HepG2 (cell line): ENCODE results near the gene CREBRF. TPM values are rescaled to one million over a fixed set of nuclear protein-coding genes. Genes with fewer than 3 reads are reported as not detected.

Experiments
- ATRX ChIP-seq: sonication (generic); formaldehyde crosslinking; IDR thresholded peaks from 2 replicates; pipeline ENCODE4 v1.4.0; 2020; ENCODE audit warnings: missing genetic modification reagents, borderline replicate concordance
- MZF1 ChIP-seq: sonication (generic); formaldehyde crosslinking; IDR thresholded peaks from 2 replicates; pipeline ENCODE4 v1.8.1; 2023; ENCODE audit warnings: mild to moderate bottlenecking, missing genetic modification reagents, borderline replicate concordance
- NCOA5 ChIP-seq: sonication (generic); formaldehyde crosslinking; IDR thresholded peaks from 2 replicates; pipeline ENCODE4 v1.4.0; 2020; ENCODE audit warnings: missing genetic modification reagents
- STAG1 ChIP-seq: sonication (generic); formaldehyde crosslinking; IDR thresholded peaks from 2 replicates; pipeline ENCODE4 v1.4.0; 2020; ENCODE audit warnings: missing genetic modification reagents
- YEATS4 ChIP-seq: sonication (generic); formaldehyde crosslinking; IDR thresholded peaks from 2 replicates; pipeline ENCODE4 v1.4.0; 2020; ENCODE audit warnings: missing genetic modification reagents, borderline replicate concordance
- ZFP1 ChIP-seq: IDR thresholded peaks from 2 replicates; pipeline ENCODE4 v1.6.1; 2016
- ZFP41 ChIP-seq: sonication (generic); formaldehyde crosslinking; IDR thresholded peaks from 2 replicates; pipeline ENCODE4 v1.4.0; 2020; ENCODE audit warnings: mild to moderate bottlenecking, missing genetic modification reagents, borderline replicate concordance
- polyA plus RNA-seq, 8 experiments: library from polyadenylated mRNA; depleted of rRNA in 3 of 8; stranded (reverse) in 7 of 8; unstranded in 1 of 8; fragments of >200 nt; fragmentation: Illumina TruSeq in 4 of 8; extraction: Trizol in 4 of 8; gene quantifications; 2 replicates each; pipeline versions ENCODE4 v1.2.1 to v1.2.3, GENCODE V29; 2011 to 2016; ENCODE audit warnings: low read depth in 4 of 8, missing spikeins in 1 of 8, mixed read lengths in 1 of 8; ENCODE audit not compliant: insufficient read depth in 1 of 8
- total RNA-seq, 5 experiments: library from RNA; depleted of rRNA; stranded (reverse); fragments of >200 nt; fragmentation: Illumina TruSeq; extraction: Trizol; gene quantifications; 2 replicates each; pipeline ENCODE4 v1.2.3, GENCODE V29; 2016; ENCODE audit warnings: low read depth in 1 of 5
- TF ChIP-seq, protein P1 (sequence below): sonication (generic); formaldehyde crosslinking; IDR thresholded peaks from 2 replicates; pipeline ENCODE4 v1.5.0; 2020; ENCODE audit warnings: mild to moderate bottlenecking, missing genetic modification reagents, moderate library complexity
- TF ChIP-seq, protein P2 (sequence below): sonication (generic); formaldehyde crosslinking; IDR thresholded peaks from 2 replicates; pipeline ENCODE4 v1.4.0; 2020; ENCODE audit warnings: missing genetic modification reagents

Gene CREBRF
- total and polyA plus RNA-seq, 2 of the 13 experiments (the other 11 are each of a cell fraction or from before 2014, with no cell fraction given): 4.5 to 10.2 TPM

DNA sequence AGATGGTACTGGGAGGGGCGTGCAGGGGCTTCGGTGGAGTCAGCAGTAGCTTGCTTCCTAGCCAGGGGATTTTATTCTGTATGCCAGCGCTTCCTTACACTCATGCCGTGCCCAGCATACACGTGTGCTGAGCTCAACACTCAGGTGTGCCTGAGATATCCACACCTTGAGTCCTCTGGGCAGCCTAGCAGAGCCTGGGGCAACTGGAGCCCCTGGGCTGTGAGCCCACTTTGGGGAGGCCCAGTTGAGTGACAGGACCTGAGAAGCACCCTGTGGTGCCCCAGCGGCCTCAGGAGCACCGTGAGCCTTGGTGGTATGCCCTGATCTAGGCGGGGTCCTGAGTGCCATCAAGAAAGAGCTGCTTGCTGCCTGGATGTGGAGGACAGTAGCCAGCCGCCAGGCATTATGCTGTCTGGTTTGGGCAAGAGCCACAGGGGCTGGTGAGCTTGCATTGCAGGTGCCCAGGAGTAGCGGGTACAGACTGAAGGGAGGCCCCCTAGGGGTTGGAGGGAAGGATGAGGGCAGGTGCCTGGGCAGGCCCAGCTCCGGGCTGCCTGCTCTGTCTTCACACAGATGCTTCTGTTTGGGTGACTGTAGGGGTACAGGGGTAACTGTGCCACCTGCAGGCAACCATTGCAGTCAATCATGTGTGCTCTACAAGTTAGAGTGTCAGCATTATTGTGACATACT, 131.0 kb downstream of the CREBRF start (continued):
- no peak for TF ChIP-seq YEATS4 (CRISPR knock-in tag)
- no peak for TF ChIP-seq NCOA5
- TF ChIP-seq ZFP41 (CRISPR knock-in tag): no peak
- no peak for TF ChIP-seq MZF1 (CRISPR knock-in tag)
- TF ChIP-seq, protein P1, sequence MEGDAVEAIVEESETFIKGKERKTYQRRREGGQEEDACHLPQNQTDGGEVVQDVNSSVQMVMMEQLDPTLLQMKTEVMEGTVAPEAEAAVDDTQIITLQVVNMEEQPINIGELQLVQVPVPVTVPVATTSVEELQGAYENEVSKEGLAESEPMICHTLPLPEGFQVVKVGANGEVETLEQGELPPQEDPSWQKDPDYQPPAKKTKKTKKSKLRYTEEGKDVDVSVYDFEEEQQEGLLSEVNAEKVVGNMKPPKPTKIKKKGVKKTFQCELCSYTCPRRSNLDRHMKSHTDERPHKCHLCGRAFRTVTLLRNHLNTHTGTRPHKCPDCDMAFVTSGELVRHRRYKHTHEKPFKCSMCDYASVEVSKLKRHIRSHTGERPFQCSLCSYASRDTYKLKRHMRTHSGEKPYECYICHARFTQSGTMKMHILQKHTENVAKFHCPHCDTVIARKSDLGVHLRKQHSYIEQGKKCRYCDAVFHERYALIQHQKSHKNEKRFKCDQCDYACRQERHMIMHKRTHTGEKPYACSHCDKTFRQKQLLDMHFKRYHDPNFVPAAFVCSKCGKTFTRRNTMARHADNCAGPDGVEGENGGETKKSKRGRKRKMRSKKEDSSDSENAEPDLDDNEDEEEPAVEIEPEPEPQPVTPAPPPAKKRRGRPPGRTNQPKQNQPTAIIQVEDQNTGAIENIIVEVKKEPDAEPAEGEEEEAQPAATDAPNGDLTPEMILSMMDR (CRISPR knock-in tag): peak; percentile 48
- no peak for TF ChIP-seq ATRX
- TF ChIP-seq, protein P2, sequence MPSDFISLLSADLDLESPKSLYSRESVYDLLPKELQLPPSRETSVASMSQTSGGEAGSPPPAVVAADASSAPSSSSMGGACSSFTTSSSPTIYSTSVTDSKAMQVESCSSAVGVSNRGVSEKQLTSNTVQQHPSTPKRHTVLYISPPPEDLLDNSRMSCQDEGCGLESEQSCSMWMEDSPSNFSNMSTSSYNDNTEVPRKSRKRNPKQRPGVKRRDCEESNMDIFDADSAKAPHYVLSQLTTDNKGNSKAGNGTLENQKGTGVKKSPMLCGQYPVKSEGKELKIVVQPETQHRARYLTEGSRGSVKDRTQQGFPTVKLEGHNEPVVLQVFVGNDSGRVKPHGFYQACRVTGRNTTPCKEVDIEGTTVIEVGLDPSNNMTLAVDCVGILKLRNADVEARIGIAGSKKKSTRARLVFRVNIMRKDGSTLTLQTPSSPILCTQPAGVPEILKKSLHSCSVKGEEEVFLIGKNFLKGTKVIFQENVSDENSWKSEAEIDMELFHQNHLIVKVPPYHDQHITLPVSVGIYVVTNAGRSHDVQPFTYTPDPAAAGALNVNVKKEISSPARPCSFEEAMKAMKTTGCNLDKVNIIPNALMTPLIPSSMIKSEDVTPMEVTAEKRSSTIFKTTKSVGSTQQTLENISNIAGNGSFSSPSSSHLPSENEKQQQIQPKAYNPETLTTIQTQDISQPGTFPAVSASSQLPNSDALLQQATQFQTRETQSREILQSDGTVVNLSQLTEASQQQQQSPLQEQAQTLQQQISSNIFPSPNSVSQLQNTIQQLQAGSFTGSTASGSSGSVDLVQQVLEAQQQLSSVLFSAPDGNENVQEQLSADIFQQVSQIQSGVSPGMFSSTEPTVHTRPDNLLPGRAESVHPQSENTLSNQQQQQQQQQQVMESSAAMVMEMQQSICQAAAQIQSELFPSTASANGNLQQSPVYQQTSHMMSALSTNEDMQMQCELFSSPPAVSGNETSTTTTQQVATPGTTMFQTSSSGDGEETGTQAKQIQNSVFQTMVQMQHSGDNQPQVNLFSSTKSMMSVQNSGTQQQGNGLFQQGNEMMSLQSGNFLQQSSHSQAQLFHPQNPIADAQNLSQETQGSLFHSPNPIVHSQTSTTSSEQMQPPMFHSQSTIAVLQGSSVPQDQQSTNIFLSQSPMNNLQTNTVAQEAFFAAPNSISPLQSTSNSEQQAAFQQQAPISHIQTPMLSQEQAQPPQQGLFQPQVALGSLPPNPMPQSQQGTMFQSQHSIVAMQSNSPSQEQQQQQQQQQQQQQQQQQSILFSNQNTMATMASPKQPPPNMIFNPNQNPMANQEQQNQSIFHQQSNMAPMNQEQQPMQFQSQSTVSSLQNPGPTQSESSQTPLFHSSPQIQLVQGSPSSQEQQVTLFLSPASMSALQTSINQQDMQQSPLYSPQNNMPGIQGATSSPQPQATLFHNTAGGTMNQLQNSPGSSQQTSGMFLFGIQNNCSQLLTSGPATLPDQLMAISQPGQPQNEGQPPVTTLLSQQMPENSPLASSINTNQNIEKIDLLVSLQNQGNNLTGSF (CRISPR knock-in tag): no peak
- peak; percentile 23 for TF ChIP-seq STAG1
- no peak for TF ChIP-seq ZFP1 (CRISPR knock-in tag)
